Endothelial cell of umbilical vein (primary cell): Measurements from ENCODE around the gene MMP11. TPM values are rescaled to one million over a fixed set of nuclear protein-coding genes. Genes with fewer than 3 reads are reported as not detected.

Experiments used
- BruUV-seq: library from RNA; stranded (reverse); fragments of 400-500 nt; replicated peaks from 2 replicates; lab custom pipeline; 2021; lab: Mats Ljungman, UMichigan
- CTCF ChIA-PET: fragments of 300-600, 350-600 bp; sonication (Branson Sonifier 250); formaldehyde crosslinking; loops from one replicate; lab custom pipeline; 2021; ENCODE audit warnings: antibody characterized with exemption, inconsistent platforms; lab: Charles Lee
- POLR2A ChIA-PET: fragments of 300-600, 350-600 bp; sonication (Branson Sonifier 250); formaldehyde crosslinking; loops from one replicate; lab custom pipeline; 2021; ENCODE audit warnings: antibody characterized with exemption, inconsistent platforms; lab: Charles Lee
- DNase-seq: peaks from one replicate; pipeline ENCODE4 v3.0.0-alpha.2; 2011; ENCODE audit warnings: low read depth, low spot score
- FAIRE-seq: peaks from 2 replicates; lab custom pipeline; 2011; peaks lifted over from hg19 to GRCh38; lab: Jason Lieb, UNC
- H2AFZ ChIP-seq: 2 replicates; pipeline ENCODE4 v1.6.0; 2012; ENCODE audit warnings: low read depth, low read length, control low read depth, inconsistent platforms
- H3K27ac ChIP-seq: 2 replicates; pipeline ENCODE4 v1.5.1; 2011; ENCODE audit warnings: low read depth, mild to moderate bottlenecking, control low read depth, low read length, moderate library complexity; ENCODE audit not compliant: insufficient read depth
- H3K27me3 ChIP-seq, 2 experiments: 2 replicates each; pipeline versions ENCODE4 v1.6.0 to v1.6.1; 2011; ENCODE audit warnings: low read length in 2 of 2, mixed read lengths in 1 of 2; ENCODE audit not compliant: control insufficient read depth in 2 of 2, insufficient read depth in 2 of 2
- H3K36me3 ChIP-seq, 2 experiments: 2 replicates in 1 of 2; 3 replicates in 1 of 2; pipeline ENCODE4 v1.5.1; 2011; ENCODE audit warnings: low read length in 2 of 2, mild to moderate bottlenecking in 1 of 2, moderate library complexity in 1 of 2; ENCODE audit not compliant: control insufficient read depth in 2 of 2, insufficient read depth in 2 of 2; ENCODE audit errors: extremely low read depth in 1 of 2
- H3K4me1 ChIP-seq: 3 replicates; pipeline ENCODE4 v1.5.1; 2011; ENCODE audit warnings: mild to moderate bottlenecking, low read length; ENCODE audit not compliant: control insufficient read depth, insufficient read depth; ENCODE audit errors: extremely low read depth
- H3K4me2 ChIP-seq: 2 replicates; pipeline ENCODE4 v1.6.1; 2011; ENCODE audit warnings: low read length, control low read depth, mixed read lengths; ENCODE audit not compliant: insufficient read depth
- H3K4me3 ChIP-seq, 3 experiments: fragments of 200-600 bp in 1 of 3; sonication (generic), shearing (Covaris generic) in 1 of 3; replicated peaks in 1 of 3; 2 replicates each; pipeline ENCODE4 v1.5.1; 2011 to 2016; ENCODE audit warnings: control low read depth in 3 of 3, low read length in 3 of 3, mild to moderate bottlenecking in 2 of 3, inconsistent platforms in 1 of 3, low read depth in 1 of 3, moderate library complexity in 1 of 3; ENCODE audit not compliant: insufficient read depth in 1 of 3
- H3K79me2 ChIP-seq: 2 replicates; pipeline ENCODE4 v1.6.0; 2012; ENCODE audit warnings: low read length, inconsistent platforms; ENCODE audit not compliant: control insufficient read depth, insufficient read depth
- H3K9ac ChIP-seq: replicated peaks from 2 replicates; pipeline ENCODE3; 2011; ENCODE audit warnings: low read length, control low read depth; ENCODE audit not compliant: insufficient read depth; ENCODE audit errors: extremely low read depth
- H3K9me1 ChIP-seq: replicated peaks from 3 replicates; pipeline ENCODE4 v1.6.0; 2011; ENCODE audit warnings: mild to moderate bottlenecking, low read length; ENCODE audit not compliant: control insufficient read depth, insufficient read depth; ENCODE audit errors: extremely low read depth
- H3K9me3 ChIP-seq: replicated peaks from 2 replicates; pipeline ENCODE4 v1.5.1; 2012; ENCODE audit warnings: low read length, inconsistent platforms; ENCODE audit not compliant: control insufficient read depth, insufficient read depth
- H4K20me1 ChIP-seq: replicated peaks from 2 replicates; pipeline ENCODE3; 2011; ENCODE audit warnings: mild to moderate bottlenecking, low read length; ENCODE audit not compliant: control insufficient read depth, insufficient read depth; ENCODE audit errors: extremely low read depth
- EZH2 ChIP-seq: IDR thresholded peaks from 2 replicates; pipeline ENCODE4 v1.6.1; 2012; ENCODE audit warnings: borderline replicate concordance, low read depth, mild to moderate bottlenecking, moderate library complexity, low read length, inconsistent platforms; ENCODE audit not compliant: severe bottlenecking
- FOS ChIP-seq: IDR thresholded peaks from 2 replicates; pipeline ENCODE4 v1.6.1; 2011; ENCODE audit warnings: mild to moderate bottlenecking, low read length, moderate library complexity, borderline replicate concordance; ENCODE audit not compliant: insufficient read depth
- GATA2 ChIP-seq: IDR thresholded peaks from 2 replicates; pipeline ENCODE4 v1.7.0; 2011; ENCODE audit warnings: low read depth, mild to moderate bottlenecking, moderate library complexity, mixed read lengths, low read length; ENCODE audit not compliant: insufficient read length, insufficient read depth
- JUN ChIP-seq: IDR thresholded peaks from 2 replicates; pipeline ENCODE4 v1.6.1; 2011; ENCODE audit warnings: borderline replicate concordance, low read depth; ENCODE audit not compliant: insufficient read length, insufficient read depth
- MYC ChIP-seq: IDR thresholded peaks from one replicate; pipeline ENCODE4 v1.6.1; 2011; ENCODE audit warnings: mild to moderate bottlenecking, low read depth, low read length
- POLR2A ChIP-seq: IDR thresholded peaks from 2 replicates; pipeline ENCODE4 v1.6.1; 2012; ENCODE audit warnings: low read depth, mild to moderate bottlenecking, control low read depth, low read length
- POLR2AphosphoS5 ChIP-seq: IDR thresholded peaks from 2 replicates; pipeline ENCODE4 v1.6.1; 2012; ENCODE audit warnings: low read depth, mild to moderate bottlenecking, control low read depth, low read length, moderate library complexity; ENCODE audit not compliant: insufficient read depth
- dilution Hi-C: fragments of 300-500 bp; cut with MboI; formaldehyde crosslinking; loops from one replicate; pipeline ENCODE4 v1.15.0; 2019; ENCODE audit warnings: low sequenced_read_pairs; ENCODE audit not compliant: extremely low pct_ligation_motif_present
- intact Hi-C: fragments of 100-400 bp; cut with micrococcal nuclease; formaldehyde crosslinking; loops from one replicate; pipeline ENCODE4 v1.10.0; 2022
- polyA plus RNA-seq, 4 experiments: library from polyadenylated mRNA; depleted of rRNA in 3 of 4; stranded (reverse) in 3 of 4; unstranded in 1 of 4; fragments of >200 nt; gene quantifications; 2 replicates each; pipeline versions ENCODE4 v1.2.1 to v1.2.3, GENCODE V29; 2011 to 2012; ENCODE audit warnings: missing spikeins in 1 of 4
- total RNA-seq: library from RNA; stranded (reverse); gene quantifications from 2 replicates; pipeline ENCODE4 v1.2.3, GENCODE V29; 2021
- TF ChIP-seq, protein P1 (sequence below): IDR thresholded peaks from 2 replicates; pipeline ENCODE4 v1.6.1; 2011; ENCODE audit not compliant: insufficient read depth, insufficient read length
- TF ChIP-seq, protein P2 (sequence below), 2 donors: IDR thresholded peaks; 1 replicate in 1 of 2; 2 replicates in 1 of 2; pipeline ENCODE4 v1.5.1; 2011; ENCODE audit warnings: low read length in 2 of 2, mild to moderate bottlenecking in 2 of 2, moderate library complexity in 2 of 2, control low read depth in 1 of 2, inconsistent platforms in 1 of 2, low read depth in 1 of 2; ENCODE audit not compliant: insufficient read depth in 1 of 2; ENCODE audit errors: extremely low read depth in 1 of 2

The MMP11 gene
- total and polyA plus RNA-seq, 2 donors (not counting 3 experiments of a cell fraction or from before 2014, with no cell fraction given) = 10.3 to 16.9 TPM

DNA sequence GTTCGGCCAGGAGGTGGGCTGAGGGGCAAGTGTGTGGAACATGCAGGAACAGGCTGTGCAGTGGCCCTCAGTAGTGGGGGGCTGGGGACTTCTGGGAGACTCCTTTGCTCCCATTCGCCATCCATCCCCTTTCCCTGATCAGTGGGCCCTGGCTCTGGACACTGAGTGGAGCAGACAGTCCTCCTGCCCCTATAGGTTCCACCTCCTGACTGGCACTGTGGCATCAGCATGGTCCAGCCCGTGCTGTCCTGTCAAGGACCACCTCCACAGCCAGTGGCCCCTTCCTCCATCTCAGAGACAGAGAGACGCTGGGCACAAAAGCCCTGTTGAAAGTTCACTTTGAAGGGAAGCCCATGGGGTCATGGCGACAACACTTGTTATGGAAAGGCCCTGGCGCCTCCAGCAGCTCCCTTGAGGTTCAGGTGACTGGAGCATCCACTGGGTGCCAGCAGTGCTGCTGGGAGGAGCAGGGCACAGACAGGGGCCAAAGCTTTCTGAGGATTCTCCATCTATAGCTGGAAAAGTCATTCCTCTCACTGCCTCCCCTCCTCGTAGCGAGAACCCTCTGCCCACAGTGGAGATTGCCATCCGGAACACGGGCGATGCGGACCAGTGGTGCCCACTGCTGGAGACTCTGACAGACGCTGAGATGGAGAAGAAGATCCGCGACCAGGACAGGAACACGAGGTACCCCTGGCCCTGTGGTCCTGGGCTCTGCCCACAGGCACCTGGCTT, 60.5 kb downstream of the MMP11 start:
- no peak for TF ChIP-seq POLR2A
- no peak for TF ChIP-seq GATA2
- TF ChIP-seq EZH2 = no peak
- no peak for TF ChIP-seq POLR2AphosphoS5
- TF ChIP-seq, protein P1, sequence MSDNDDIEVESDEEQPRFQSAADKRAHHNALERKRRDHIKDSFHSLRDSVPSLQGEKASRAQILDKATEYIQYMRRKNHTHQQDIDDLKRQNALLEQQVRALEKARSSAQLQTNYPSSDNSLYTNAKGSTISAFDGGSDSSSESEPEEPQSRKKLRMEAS = no peak
- TF ChIP-seq, protein P2, sequence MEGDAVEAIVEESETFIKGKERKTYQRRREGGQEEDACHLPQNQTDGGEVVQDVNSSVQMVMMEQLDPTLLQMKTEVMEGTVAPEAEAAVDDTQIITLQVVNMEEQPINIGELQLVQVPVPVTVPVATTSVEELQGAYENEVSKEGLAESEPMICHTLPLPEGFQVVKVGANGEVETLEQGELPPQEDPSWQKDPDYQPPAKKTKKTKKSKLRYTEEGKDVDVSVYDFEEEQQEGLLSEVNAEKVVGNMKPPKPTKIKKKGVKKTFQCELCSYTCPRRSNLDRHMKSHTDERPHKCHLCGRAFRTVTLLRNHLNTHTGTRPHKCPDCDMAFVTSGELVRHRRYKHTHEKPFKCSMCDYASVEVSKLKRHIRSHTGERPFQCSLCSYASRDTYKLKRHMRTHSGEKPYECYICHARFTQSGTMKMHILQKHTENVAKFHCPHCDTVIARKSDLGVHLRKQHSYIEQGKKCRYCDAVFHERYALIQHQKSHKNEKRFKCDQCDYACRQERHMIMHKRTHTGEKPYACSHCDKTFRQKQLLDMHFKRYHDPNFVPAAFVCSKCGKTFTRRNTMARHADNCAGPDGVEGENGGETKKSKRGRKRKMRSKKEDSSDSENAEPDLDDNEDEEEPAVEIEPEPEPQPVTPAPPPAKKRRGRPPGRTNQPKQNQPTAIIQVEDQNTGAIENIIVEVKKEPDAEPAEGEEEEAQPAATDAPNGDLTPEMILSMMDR (IDR thresholded peaks at IDR 0.05; ENCODE audit: extremely low read depth in 1 of 2, insufficient read depth in 1 of 2, low read depth in 1 of 2, low read length in 2 of 2) = no peak
- TF ChIP-seq MYC = no peak
- TF ChIP-seq FOS = no peak
- TF ChIP-seq JUN = no peak
- H4K20me1 ChIP-seq = no peaks in the 10 kb centered on the region
- no peaks in the 10 kb centered on the region for H3K9me3 ChIP-seq
- H3K9me1 ChIP-seq = no peaks in the 10 kb centered on the region
- H3K4me3 ChIP-seq = no peak overlapping the region
- intact Hi-C loops = no loop called here
- ChIA-PET CTCF (no interaction called here), POLR2A (no interaction called here)
- no peaks in the 10 kb centered on the region for H3K79me2 ChIP-seq
- no peaks in the 10 kb centered on the region for H3K4me1 ChIP-seq
- peaks cover 12 to 46% of the 10 kb centered on the region in 2 experiments for H3K36me3 ChIP-seq
- no peaks in the 10 kb centered on the region for H3K27me3 ChIP-seq
- H3K4me2 ChIP-seq = no peak overlapping the region
- FAIRE-seq (no peak), DNase-seq (no peak)
- H3K27ac ChIP-seq = no peak overlapping the region
- no TSS peak for BruUV-seq
- dilution Hi-C loops = no loop called here
- H3K9ac ChIP-seq = no peak overlapping the region
- H2AFZ ChIP-seq = no peak overlapping the region

Other genes with a start within 250 kb of the MMP11 start
- gene IGLL1, start 192.6 kb upstream of the MMP11 start, total RNA-seq = not detected in 2 replicates
- not detected in 2 replicates for gene IGLL1, start 192.6 kb upstream of the MMP11 start, polyA plus RNA-seq
- gene DRICH1, start 140.5 kb upstream of the MMP11 start, total RNA-seq = 0.32 TPM in 1 of 2 replicates, not detected in the other
- 0.25 and 0.29 TPM in 2 replicates for gene DRICH1, start 140.5 kb upstream of the MMP11 start, polyA plus RNA-seq
- gene RGL4, start 81.8 kb upstream of the MMP11 start, total RNA-seq = not detected in 2 replicates
- gene RGL4, start 81.8 kb upstream of the MMP11 start, polyA plus RNA-seq = not detected in 2 replicates
- gene ZNF70, start 21.7 kb upstream of the MMP11 start, total RNA-seq = 6.0 and 6.2 TPM in 2 replicates
- 1.7 and 1.9 TPM in 2 replicates for gene ZNF70, start 21.7 kb upstream of the MMP11 start, polyA plus RNA-seq
- not detected in 2 replicates for gene VPREB3, start 18.4 kb upstream of the MMP11 start, total RNA-seq
- not detected in 2 replicates for gene VPREB3, start 18.4 kb upstream of the MMP11 start, polyA plus RNA-seq
- gene C22orf15, start 9.9 kb upstream of the MMP11 start, total RNA-seq = not detected in 2 replicates
- 0.86 and 0.94 TPM in 2 replicates for gene C22orf15, start 9.9 kb upstream of the MMP11 start, polyA plus RNA-seq
- 64.8 and 75.6 TPM in 2 replicates for gene CHCHD10, start 4.9 kb upstream of the MMP11 start, total RNA-seq
- 27.3 and 28.1 TPM in 2 replicates for gene CHCHD10, start 4.9 kb upstream of the MMP11 start, polyA plus RNA-seq
- gene SMARCB1, start 14.1 kb downstream of the MMP11 start, total RNA-seq = 113 and 130 TPM in 2 replicates
- gene SMARCB1, start 14.1 kb downstream of the MMP11 start, polyA plus RNA-seq = 135 and 148 TPM in 2 replicates
- 2.4 and 3.4 TPM in 2 replicates for gene DERL3, start 66.2 kb downstream of the MMP11 start, total RNA-seq
- 3.8 and 4.1 TPM in 2 replicates for gene DERL3, start 66.2 kb downstream of the MMP11 start, polyA plus RNA-seq
- gene SLC2A11, start 85.0 kb downstream of the MMP11 start, total RNA-seq = 3.6 and 4.6 TPM in 2 replicates
- 3.1 and 4.2 TPM in 2 replicates for gene SLC2A11, start 85.0 kb downstream of the MMP11 start, polyA plus RNA-seq
- 674 and 730 TPM in 2 replicates for gene MIF, start 121.5 kb downstream of the MMP11 start, total RNA-seq
- 529 and 898 TPM in 2 replicates for gene MIF, start 121.5 kb downstream of the MMP11 start, polyA plus RNA-seq
- gene GSTT2B, start 188.3 kb downstream of the MMP11 start, total RNA-seq = 4.0 and 33.6 TPM in 2 replicates
- gene GSTT2B, start 188.3 kb downstream of the MMP11 start, polyA plus RNA-seq = 36.1 and 46.5 TPM in 2 replicates
- 2.7 TPM in 1 of 2 replicates, not detected in the other for gene DDTL, start 194.0 kb downstream of the MMP11 start, total RNA-seq
- gene DDTL, start 194.0 kb downstream of the MMP11 start, polyA plus RNA-seq = 0.51 and 0.57 TPM in 2 replicates
- 89.5 and 106 TPM in 2 replicates for gene DDT, start 201.6 kb downstream of the MMP11 start, total RNA-seq
- 205 and 265 TPM in 2 replicates for gene DDT, start 201.6 kb downstream of the MMP11 start, polyA plus RNA-seq
- gene GSTT2, start 207.3 kb downstream of the MMP11 start, total RNA-seq = not detected in 2 replicates
- 2.9 and 3.0 TPM in 2 replicates for gene GSTT2, start 207.3 kb downstream of the MMP11 start, polyA plus RNA-seq
- not detected in 2 replicates for gene GSTT4, start 232.6 kb downstream of the MMP11 start, total RNA-seq
- not detected in 2 replicates for gene GSTT4, start 232.6 kb downstream of the MMP11 start, polyA plus RNA-seq
- 67.8 and 68.9 TPM in 2 replicates for gene CABIN1, start 238.5 kb downstream of the MMP11 start, total RNA-seq
- gene CABIN1, start 238.5 kb downstream of the MMP11 start, polyA plus RNA-seq = 14.5 and 15.6 TPM in 2 replicates